ENCODE data around the gene STRIP1. TPM values are rescaled to one million over a fixed set of nuclear protein-coding genes. Genes with fewer than 3 reads are reported as not detected.

Gene STRIP1
- total and polyA plus RNA-seq, 10 of the 15 experiments (the other 5 are each of a cell fraction or from before 2014, with no cell fraction given), result 6.3 to 26.6 (median 18.0) TPM

DNA sequence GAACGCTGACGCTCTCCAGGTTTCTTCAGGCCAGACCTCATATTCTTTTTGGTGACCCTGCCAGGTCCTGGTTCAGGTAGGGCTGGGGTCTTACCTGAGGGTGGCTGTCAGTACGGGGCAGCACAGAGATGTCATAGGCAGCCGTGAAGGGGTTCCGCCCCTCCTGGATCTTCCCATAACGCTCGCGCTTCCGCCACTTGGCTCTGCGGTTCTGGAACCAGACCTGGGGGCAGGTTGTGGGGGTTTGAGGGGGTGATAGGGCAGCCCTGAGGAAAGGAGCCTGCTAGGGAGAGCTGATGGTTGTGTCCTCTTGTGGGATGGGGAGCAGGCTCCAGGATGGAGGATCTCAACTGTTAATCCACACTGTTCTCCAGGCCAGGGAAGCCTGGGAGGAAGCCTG lies 26.9 kb downstream of the STRIP1 start:
- H3K27ac ChIP-seq (ENCODE audit: control insufficient read depth, insufficient read depth), result no peak overlapping the region
- peaks cover 0 to 2% of the 10 kb centered on the region in 2 experiments; a peak in 1 of 4 replicates for H3K27me3 ChIP-seq (replicated peaks in 1 of 2; ENCODE audit: control insufficient read depth in 2 of 2, insufficient read depth in 2 of 2, low read length in 1 of 2)
- no peaks in the 10 kb centered on the region for H3K4me1 ChIP-seq (ENCODE audit: control insufficient read depth, insufficient read depth, low read length)
- no peak for FAIRE-seq
- no peak overlapping the region for H3K4me3 ChIP-seq
- H3K79me2 ChIP-seq (ENCODE audit: control insufficient read depth, insufficient read depth, low read length), result no peaks in the 10 kb centered on the region
- no peaks in the 10 kb centered on the region for H3K9me3 ChIP-seq (replicated peaks; ENCODE audit: control insufficient read depth, insufficient read depth, low read length)
- POLR2A ChIA-PET, result no interaction called here
- CTCF ChIA-PET, result interaction anchor here (1.3 to 6.9 kb wide), 6 partner anchors 16 to 51 kb away, joined by 4 to 57 read pairs (median 8); no protein-coding TSS in a partner anchor
- BruUV-seq (replicated peaks), result no TSS peak
- DNase-seq (ENCODE audit: low read depth, low spot score), result no peak
- H3K36me3 ChIP-seq (ENCODE audit: control insufficient read depth in 2 of 2, insufficient read depth in 2 of 2, low read length in 1 of 2), result peaks cover 1 to 7% of the 10 kb centered on the region in 2 experiments
- H3K9ac ChIP-seq (ENCODE audit: control insufficient read depth, insufficient read depth, low read length), result no peak overlapping the region
- SMC1A ChIA-PET (ENCODE audit: uncharacterized antibody, unreplicated experiment), result no interaction called here
- no peak overlapping the region for H3K4me2 ChIP-seq (ENCODE audit: control insufficient read depth, insufficient read depth)
- RAD21 ChIA-PET (ENCODE audit: unreplicated experiment), result no interaction called here
- no peak for ATAC-seq
- in situ Hi-C loops (cut with MboI) (no loop called here), intact Hi-C loops (cut with micrococcal nuclease; ENCODE audit: unreplicated experiment) (no loop called here)
- 0 out of 2 replicates have a peak, but pooled peaks cover 4% of the 10 kb centered on the region for H4K20me1 ChIP-seq (ENCODE audit: control insufficient read depth, insufficient read depth)
- 98% methylated on average over 10 of the region's 10 CpGs for WGBS (ENCODE audit: insufficient coverage, insufficient replicate concordance, low lambda C conversion rate, missing lambda C conversion rate)
- H2AFZ ChIP-seq (ENCODE audit: control insufficient read depth, low read depth, low read length), result no peak overlapping the region
- TF ChIP-seq WRNIP1 (IDR thresholded peaks at IDR 0.05; ENCODE audit: borderline replicate concordance, low read depth, low read length), result no peak
- TF ChIP-seq NFYA (IDR thresholded peaks at IDR 0.05; ENCODE audit: borderline replicate concordance, low read depth, low read length), result no peak
- TF ChIP-seq, protein P1, sequence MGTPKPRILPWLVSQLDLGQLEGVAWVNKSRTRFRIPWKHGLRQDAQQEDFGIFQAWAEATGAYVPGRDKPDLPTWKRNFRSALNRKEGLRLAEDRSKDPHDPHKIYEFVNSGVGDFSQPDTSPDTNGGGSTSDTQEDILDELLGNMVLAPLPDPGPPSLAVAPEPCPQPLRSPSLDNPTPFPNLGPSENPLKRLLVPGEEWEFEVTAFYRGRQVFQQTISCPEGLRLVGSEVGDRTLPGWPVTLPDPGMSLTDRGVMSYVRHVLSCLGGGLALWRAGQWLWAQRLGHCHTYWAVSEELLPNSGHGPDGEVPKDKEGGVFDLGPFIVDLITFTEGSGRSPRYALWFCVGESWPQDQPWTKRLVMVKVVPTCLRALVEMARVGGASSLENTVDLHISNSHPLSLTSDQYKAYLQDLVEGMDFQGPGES (IDR thresholded peaks at IDR 0.05), result no peak
- TF ChIP-seq BMI1 (IDR thresholded peaks at IDR 0.05; ENCODE audit: borderline replicate concordance), result no peak
- TF ChIP-seq RAD51 (IDR thresholded peaks at IDR 0.05), result no peak
- no peak for TF ChIP-seq TCF12 (IDR thresholded peaks at IDR 0.05; ENCODE audit: low read depth, low read length)
- TF ChIP-seq JUND (IDR thresholded peaks at IDR 0.05; ENCODE audit: low read depth, low read length), result no peak
- no peak for TF ChIP-seq MTA3 (IDR thresholded peaks at IDR 0.05; ENCODE audit: borderline replicate concordance, low read length)
- TF ChIP-seq, protein P2, sequence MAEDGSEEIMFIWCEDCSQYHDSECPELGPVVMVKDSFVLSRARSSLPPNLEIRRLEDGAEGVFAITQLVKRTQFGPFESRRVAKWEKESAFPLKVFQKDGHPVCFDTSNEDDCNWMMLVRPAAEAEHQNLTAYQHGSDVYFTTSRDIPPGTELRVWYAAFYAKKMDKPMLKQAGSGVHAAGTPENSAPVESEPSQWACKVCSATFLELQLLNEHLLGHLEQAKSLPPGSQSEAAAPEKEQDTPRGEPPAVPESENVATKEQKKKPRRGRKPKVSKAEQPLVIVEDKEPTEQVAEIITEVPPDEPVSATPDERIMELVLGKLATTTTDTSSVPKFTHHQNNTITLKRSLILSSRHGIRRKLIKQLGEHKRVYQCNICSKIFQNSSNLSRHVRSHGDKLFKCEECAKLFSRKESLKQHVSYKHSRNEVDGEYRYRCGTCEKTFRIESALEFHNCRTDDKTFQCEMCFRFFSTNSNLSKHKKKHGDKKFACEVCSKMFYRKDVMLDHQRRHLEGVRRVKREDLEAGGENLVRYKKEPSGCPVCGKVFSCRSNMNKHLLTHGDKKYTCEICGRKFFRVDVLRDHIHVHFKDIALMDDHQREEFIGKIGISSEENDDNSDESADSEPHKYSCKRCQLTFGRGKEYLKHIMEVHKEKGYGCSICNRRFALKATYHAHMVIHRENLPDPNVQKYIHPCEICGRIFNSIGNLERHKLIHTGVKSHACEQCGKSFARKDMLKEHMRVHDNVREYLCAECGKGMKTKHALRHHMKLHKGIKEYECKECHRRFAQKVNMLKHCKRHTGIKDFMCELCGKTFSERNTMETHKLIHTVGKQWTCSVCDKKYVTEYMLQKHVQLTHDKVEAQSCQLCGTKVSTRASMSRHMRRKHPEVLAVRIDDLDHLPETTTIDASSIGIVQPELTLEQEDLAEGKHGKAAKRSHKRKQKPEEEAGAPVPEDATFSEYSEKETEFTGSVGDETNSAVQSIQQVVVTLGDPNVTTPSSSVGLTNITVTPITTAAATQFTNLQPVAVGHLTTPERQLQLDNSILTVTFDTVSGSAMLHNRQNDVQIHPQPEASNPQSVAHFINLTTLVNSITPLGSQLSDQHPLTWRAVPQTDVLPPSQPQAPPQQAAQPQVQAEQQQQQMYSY (CRISPR knock-in tag; IDR thresholded peaks at IDR 0.05), result no peak
- TF ChIP-seq, protein P3, sequence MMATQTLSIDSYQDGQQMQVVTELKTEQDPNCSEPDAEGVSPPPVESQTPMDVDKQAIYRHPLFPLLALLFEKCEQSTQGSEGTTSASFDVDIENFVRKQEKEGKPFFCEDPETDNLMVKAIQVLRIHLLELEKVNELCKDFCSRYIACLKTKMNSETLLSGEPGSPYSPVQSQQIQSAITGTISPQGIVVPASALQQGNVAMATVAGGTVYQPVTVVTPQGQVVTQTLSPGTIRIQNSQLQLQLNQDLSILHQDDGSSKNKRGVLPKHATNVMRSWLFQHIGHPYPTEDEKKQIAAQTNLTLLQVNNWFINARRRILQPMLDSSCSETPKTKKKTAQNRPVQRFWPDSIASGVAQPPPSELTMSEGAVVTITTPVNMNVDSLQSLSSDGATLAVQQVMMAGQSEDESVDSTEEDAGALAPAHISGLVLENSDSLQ (IDR thresholded peaks at IDR 0.05), result no peak
- no peak for TF ChIP-seq NFXL1 (IDR thresholded peaks at IDR 0.05; ENCODE audit: borderline replicate concordance)
- TF ChIP-seq, protein P4, sequence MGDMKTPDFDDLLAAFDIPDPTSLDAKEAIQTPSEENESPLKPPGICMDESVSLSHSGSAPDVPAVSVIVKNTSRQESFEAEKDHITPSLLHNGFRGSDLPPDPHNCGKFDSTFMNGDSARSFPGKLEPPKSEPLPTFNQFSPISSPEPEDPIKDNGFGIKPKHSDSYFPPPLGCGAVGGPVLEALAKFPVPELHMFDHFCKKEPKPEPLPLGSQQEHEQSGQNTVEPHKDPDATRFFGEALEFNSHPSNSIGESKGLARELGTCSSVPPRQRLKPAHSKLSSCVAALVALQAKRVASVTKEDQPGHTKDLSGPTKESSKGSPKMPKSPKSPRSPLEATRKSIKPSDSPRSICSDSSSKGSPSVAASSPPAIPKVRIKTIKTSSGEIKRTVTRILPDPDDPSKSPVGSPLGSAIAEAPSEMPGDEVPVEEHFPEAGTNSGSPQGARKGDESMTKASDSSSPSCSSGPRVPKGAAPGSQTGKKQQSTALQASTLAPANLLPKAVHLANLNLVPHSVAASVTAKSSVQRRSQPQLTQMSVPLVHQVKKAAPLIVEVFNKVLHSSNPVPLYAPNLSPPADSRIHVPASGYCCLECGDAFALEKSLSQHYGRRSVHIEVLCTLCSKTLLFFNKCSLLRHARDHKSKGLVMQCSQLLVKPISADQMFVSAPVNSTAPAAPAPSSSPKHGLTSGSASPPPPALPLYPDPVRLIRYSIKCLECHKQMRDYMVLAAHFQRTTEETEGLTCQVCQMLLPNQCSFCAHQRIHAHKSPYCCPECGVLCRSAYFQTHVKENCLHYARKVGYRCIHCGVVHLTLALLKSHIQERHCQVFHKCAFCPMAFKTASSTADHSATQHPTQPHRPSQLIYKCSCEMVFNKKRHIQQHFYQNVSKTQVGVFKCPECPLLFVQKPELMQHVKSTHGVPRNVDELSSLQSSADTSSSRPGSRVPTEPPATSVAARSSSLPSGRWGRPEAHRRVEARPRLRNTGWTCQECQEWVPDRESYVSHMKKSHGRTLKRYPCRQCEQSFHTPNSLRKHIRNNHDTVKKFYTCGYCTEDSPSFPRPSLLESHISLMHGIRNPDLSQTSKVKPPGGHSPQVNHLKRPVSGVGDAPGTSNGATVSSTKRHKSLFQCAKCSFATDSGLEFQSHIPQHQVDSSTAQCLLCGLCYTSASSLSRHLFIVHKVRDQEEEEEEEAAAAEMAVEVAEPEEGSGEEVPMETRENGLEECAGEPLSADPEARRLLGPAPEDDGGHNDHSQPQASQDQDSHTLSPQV (IDR thresholded peaks at IDR 0.05), result no peak
- TF ChIP-seq KLF5 (IDR thresholded peaks at IDR 0.05; ENCODE audit: partially characterized antibody), result no peak
- TF ChIP-seq ASH2L (IDR thresholded peaks at IDR 0.05; ENCODE audit: borderline replicate concordance, low read depth), result no peak
- TF ChIP-seq SMAD1 (IDR thresholded peaks at IDR 0.05; ENCODE audit: low read depth, partially characterized antibody), result no peak
- TF ChIP-seq ZNF24 (IDR thresholded peaks at IDR 0.05), result no peak
